ENCODE measurements around the gene NSD2. TPM values are rescaled to one million over a fixed set of nuclear protein-coding genes. Genes with fewer than 3 reads are reported as not detected.

NSD2 gene
- total and polyA plus RNA-seq, 5 experiments from 2014 or later = 3.8 to 37.4 (median 5.4) TPM

- DNase-seq = no peak
- no peaks in the 10 kb centered on the region for H3K9me3 Mint-ChIP-seq
- H3K4me1 Mint-ChIP-seq = peaks cover 0 to 4% (median 0%) of the 10 kb centered on the region in 4 donors
- POLR2A ChIA-PET = no interaction called here
- peaks cover 0 to 42% (median 10%) of the 10 kb centered on the region in 3 donors for H3K36me3 Mint-ChIP-seq
- ATAC-seq = no peak
- no peak overlapping the region for H3K4me3 Mint-ChIP-seq
- H3K27me3 Mint-ChIP-seq = no peaks in the 10 kb centered on the region
- H3K27ac Mint-ChIP-seq = peak overlapping the region in 1 of 10 donors; percentile 36
Measured at GRCh38 chr4:1973218-1973617, 102.0 kb downstream of the NSD2 start.

GRCh38 chr4:1973661-1974060 is 102.5 kb downstream of the NSD2 start:
- H3K4me1 Mint-ChIP-seq = peaks cover 0 to 4% (median 0%) of the 10 kb centered on the region in 4 donors
- H3K27me3 Mint-ChIP-seq = no peaks in the 10 kb centered on the region
- no peak overlapping the region for H3K4me3 Mint-ChIP-seq
- no peak for ATAC-seq
- H3K27ac Mint-ChIP-seq = no peak overlapping the region
- POLR2A ChIA-PET = no interaction called here
- H3K36me3 Mint-ChIP-seq = peaks cover 0 to 45% (median 10%) of the 10 kb centered on the region in 3 donors
- DNase-seq = no peak
- no peaks in the 10 kb centered on the region for H3K9me3 Mint-ChIP-seq

DNA sequence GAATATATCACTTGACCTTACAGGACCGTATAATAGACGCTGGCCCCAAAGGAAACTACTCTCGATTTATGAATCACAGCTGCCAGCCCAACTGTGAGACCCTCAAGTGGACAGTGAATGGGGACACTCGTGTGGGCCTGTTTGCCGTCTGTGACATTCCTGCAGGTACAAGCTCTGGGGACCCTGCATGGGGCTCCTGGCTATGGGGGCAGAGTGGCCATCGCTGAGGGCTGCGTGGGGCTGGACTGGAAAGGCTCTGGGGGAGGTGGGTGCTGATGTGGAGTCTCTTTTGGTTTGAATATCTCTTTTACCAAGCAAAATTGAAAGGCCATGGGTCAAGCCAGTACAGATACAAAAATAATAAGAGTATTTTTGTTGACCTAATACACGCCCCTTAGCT is 103.6 kb downstream of the NSD2 start:
- H3K27me3 Mint-ChIP-seq = no peaks in the 10 kb centered on the region
- no peak for DNase-seq
- H3K9me3 Mint-ChIP-seq = no peaks in the 10 kb centered on the region
- H3K4me3 Mint-ChIP-seq = no peak overlapping the region
- peak overlapping the region in 1 of 10 donors; percentile 32 for H3K27ac Mint-ChIP-seq
- POLR2A ChIA-PET = no interaction called here
- ATAC-seq = no peak
- H3K4me1 Mint-ChIP-seq = peaks cover 0 to 3% (median 0%) of the 10 kb centered on the region in 4 donors
- peaks cover 0 to 52% (median 16%) of the 10 kb centered on the region in 3 donors for H3K36me3 Mint-ChIP-seq

DNA sequence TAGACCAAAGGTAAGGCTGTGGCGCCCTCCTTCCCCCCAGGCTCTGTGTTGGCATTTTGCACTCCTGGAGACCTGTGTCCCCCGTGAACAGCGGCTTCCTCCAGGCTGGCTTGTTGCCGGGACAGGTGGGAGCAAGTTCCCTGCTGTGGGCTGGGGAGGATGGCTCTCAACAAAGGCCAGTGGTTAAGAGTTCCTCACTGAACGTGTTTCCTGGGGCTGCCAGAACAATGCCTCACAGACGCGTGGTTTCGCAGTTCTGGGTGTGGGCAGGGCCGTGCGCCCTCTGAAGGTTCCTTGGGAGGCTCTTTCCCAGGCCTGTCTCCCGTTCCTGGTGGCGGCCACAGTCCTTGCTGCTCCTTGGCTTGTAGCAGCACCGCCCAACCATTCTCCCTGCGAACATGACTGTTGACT is 104.2 kb downstream of the NSD2 start:
- Mint-ChIP-seq H3K9me3 (no peaks in the 10 kb centered on the region), H3K27ac (peak overlapping the region in 1 of 10 donors; percentile 28)

GRCh38 chr4:1975880-1976279 is 104.7 kb downstream of the NSD2 start:
- no peak for ATAC-seq
- Mint-ChIP-seq H3K4me3 (no peak overlapping the region), H3K9me3 (no peaks in the 10 kb centered on the region), H3K27ac (peak overlapping the region in 2 of 10 donors; percentile 11 to 28), H3K4me1 (peaks cover 0 to 2% (median 0%) of the 10 kb centered on the region in 4 donors), H3K36me3 (peaks cover 0 to 60% (median 16%) of the 10 kb centered on the region in 3 donors), H3K27me3 (no peaks in the 10 kb centered on the region)
- DNase-seq = no peak
- POLR2A ChIA-PET = no interaction called here

More for the DNA sequence above, 104.2 kb downstream of the NSD2 start:
- POLR2A ChIA-PET = no interaction called here
- Mint-ChIP-seq H3K4me1 (peaks cover 0 to 2% (median 0%) of the 10 kb centered on the region in 4 donors), H3K36me3 (peaks cover 0 to 55% (median 16%) of the 10 kb centered on the region in 3 donors), H3K27me3 (no peaks in the 10 kb centered on the region), H3K4me3 (no peak overlapping the region)
- no peak for DNase-seq
- ATAC-seq = no peak

- Mint-ChIP-seq H3K27me3 (no peaks in the 10 kb centered on the region), H3K27ac (peak overlapping the region in 1 of 10 donors; percentile 11), H3K36me3 (peaks cover 0 to 67% (median 16%) of the 10 kb centered on the region in 3 donors), H3K9me3 (no peaks in the 10 kb centered on the region), H3K4me3 (no peak overlapping the region), H3K4me1 (peaks cover 0 to 4% (median 0%) of the 10 kb centered on the region in 4 donors)
- no peak for ATAC-seq
- DNase-seq = no peak
- POLR2A ChIA-PET = no interaction called here
Measured at GRCh38 chr4:1976416-1977352, 105.5 kb downstream of the NSD2 start.

DNA sequence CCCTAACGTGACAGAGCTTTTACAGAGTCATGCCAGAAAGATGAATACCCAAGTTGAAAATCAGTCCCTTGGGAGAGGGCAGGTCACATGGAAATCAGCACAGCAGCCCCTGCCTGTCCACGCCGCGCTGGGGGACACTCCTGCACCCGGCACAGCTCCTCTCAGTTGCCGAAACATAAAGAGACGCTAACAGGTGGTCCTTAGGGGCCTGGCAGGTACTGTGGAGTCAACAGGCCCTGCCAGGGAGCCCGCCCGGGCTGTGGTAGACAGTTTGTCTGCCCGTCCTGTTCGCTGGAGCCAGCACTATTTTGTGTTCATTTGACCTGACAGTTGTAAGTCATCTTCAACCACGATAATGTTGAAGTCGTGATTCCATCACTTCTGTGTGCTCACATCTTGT is 107.0 kb downstream of the NSD2 start:
- no peaks in the 10 kb centered on the region for H3K27me3 Mint-ChIP-seq
- POLR2A ChIA-PET = no interaction called here
- no peak overlapping the region for H3K27ac Mint-ChIP-seq

DNA sequence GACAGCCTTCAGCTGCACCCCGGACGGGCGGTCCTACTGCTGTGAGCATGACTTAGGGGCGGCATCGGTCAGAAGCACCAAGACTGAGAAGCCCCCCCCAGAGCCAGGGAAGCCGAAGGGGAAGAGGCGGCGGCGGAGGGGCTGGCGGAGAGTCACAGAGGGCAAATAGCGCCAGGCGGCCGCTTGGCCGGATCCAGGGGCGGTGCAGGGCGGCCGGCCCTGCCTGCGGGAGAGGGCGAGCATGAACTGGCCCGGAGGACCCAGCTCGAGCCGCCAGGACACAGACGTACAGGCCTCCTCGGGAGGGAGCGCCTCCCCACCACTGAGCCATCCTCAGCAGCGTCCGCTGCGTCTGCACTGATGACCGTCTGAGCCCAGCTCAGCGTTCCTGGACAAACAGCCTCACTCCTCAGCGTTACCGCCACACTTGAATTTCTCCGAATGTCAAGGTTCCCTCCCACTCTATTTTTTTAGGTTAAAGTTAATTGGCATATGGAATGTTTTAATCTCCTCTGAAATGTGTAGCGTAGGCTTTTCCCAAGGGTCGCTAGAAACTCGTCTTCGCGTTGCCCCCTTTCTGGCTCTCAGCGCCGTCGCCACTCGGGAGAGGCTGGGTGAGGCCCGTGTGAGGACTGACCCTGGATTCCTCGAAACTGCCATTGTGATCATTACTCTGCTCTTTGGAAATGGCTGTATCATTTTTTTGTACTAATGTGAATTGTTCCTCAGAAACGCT is 107.7 kb downstream of the NSD2 start:
- Mint-ChIP-seq H3K36me3 (peaks cover 0 to 83% (median 16%) of the 10 kb centered on the region in 3 donors), H3K27ac (peak overlapping the region in 2 of 10 donors; percentile 36 to 44), H3K9me3 (no peaks in the 10 kb centered on the region), H3K27me3 (no peaks in the 10 kb centered on the region), H3K4me3 (no peak overlapping the region), H3K4me1 (peaks cover 0 to 3% (median 0%) of the 10 kb centered on the region in 4 donors)
- POLR2A ChIA-PET = no interaction called here
- ATAC-seq = no peak
- DNase-seq = no peak

More for the DNA sequence above, 107.0 kb downstream of the NSD2 start:
- ATAC-seq = no peak
- no peak overlapping the region for H3K4me3 Mint-ChIP-seq
- H3K36me3 Mint-ChIP-seq = peaks cover 0 to 80% (median 16%) of the 10 kb centered on the region in 3 donors
- DNase-seq = no peak
- no peaks in the 10 kb centered on the region for H3K9me3 Mint-ChIP-seq
- peaks cover 0 to 3% (median 0%) of the 10 kb centered on the region in 4 donors for H3K4me1 Mint-ChIP-seq

- ATAC-seq = no peak
- Mint-ChIP-seq H3K27ac (peak overlapping the region in 7 of 10 donors; percentile 6 to 79 (median 44)), H3K4me1 (peaks cover 0 to 3% (median 0%) of the 10 kb centered on the region in 4 donors), H3K9me3 (no peaks in the 10 kb centered on the region), H3K27me3 (no peaks in the 10 kb centered on the region), H3K36me3 (peaks cover 0 to 82% (median 16%) of the 10 kb centered on the region in 3 donors), H3K4me3 (no peak overlapping the region)
- no peak for DNase-seq
- POLR2A ChIA-PET = no interaction called here
Measured at GRCh38 chr4:1979477-1980196, 108.4 kb downstream of the NSD2 start.

GRCh38 chr4:1980561-1981041 is 109.4 kb downstream of the NSD2 start:
- Mint-ChIP-seq H3K27ac (peak overlapping the region in 5 of 10 donors; percentile 20 to 79 (median 43)), H3K9me3 (no peaks in the 10 kb centered on the region), H3K36me3 (peaks cover 0 to 79% (median 13%) of the 10 kb centered on the region in 3 donors), H3K4me1 (peaks cover 0 to 3% (median 0%) of the 10 kb centered on the region in 4 donors), H3K27me3 (no peaks in the 10 kb centered on the region), H3K4me3 (no peak overlapping the region)
- POLR2A ChIA-PET = no interaction called here
- DNase-seq (no peak), ATAC-seq (no peak)

GRCh38 chr4:1981251-1982058 is 110.3 kb downstream of the NSD2 start:
- peaks cover 0 to 78% (median 10%) of the 10 kb centered on the region in 3 donors for H3K36me3 Mint-ChIP-seq
- no peaks in the 10 kb centered on the region for H3K27me3 Mint-ChIP-seq
- no peak overlapping the region for H3K4me3 Mint-ChIP-seq
- POLR2A ChIA-PET = no interaction called here
- ATAC-seq = peak in 1 of 2 donors; percentile 33
- peak overlapping the region in 6 of 10 donors; percentile 8 to 79 (median 52) for H3K27ac Mint-ChIP-seq
- peaks cover 0 to 3% (median 0%) of the 10 kb centered on the region in 4 donors for H3K4me1 Mint-ChIP-seq
- peak in 1 of 10 donors; percentile 6 for DNase-seq
- H3K9me3 Mint-ChIP-seq = no peaks in the 10 kb centered on the region
